ENCODE measurements around the gene COG8.

DNA sequence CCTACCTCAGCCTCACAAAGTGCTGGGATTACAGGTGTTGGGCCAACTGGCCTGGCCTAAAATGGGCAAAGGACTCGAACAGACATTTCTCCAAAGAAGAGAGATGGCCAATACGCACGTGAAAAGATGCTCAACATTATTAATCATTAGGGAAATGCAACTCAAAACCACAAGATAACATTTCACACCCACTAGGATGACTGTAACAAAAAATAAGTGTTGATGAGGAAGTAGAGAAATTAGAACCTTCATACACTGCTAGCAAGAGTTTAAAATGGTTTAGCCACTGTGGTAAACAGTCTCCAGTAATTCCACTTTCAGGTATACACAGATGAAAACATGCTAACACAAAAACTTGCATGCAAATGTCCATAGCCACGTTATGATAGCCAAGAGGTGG is 6.6 kb upstream of the COG8 start:
- TF ChIP-seq, protein P1, sequence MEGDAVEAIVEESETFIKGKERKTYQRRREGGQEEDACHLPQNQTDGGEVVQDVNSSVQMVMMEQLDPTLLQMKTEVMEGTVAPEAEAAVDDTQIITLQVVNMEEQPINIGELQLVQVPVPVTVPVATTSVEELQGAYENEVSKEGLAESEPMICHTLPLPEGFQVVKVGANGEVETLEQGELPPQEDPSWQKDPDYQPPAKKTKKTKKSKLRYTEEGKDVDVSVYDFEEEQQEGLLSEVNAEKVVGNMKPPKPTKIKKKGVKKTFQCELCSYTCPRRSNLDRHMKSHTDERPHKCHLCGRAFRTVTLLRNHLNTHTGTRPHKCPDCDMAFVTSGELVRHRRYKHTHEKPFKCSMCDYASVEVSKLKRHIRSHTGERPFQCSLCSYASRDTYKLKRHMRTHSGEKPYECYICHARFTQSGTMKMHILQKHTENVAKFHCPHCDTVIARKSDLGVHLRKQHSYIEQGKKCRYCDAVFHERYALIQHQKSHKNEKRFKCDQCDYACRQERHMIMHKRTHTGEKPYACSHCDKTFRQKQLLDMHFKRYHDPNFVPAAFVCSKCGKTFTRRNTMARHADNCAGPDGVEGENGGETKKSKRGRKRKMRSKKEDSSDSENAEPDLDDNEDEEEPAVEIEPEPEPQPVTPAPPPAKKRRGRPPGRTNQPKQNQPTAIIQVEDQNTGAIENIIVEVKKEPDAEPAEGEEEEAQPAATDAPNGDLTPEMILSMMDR (IDR thresholded peaks at IDR 0.05) = no peak
- TF ChIP-seq POLR2A (IDR thresholded peaks at IDR 0.05) = no peak
